Measurements from ENCODE around the gene NDUFS8.
"Not testable (repeated sequence)": the region's sequence is repeated elsewhere in the genome, so short reads cannot be mapped to it uniquely, and the experiment has no call there.

DNA sequence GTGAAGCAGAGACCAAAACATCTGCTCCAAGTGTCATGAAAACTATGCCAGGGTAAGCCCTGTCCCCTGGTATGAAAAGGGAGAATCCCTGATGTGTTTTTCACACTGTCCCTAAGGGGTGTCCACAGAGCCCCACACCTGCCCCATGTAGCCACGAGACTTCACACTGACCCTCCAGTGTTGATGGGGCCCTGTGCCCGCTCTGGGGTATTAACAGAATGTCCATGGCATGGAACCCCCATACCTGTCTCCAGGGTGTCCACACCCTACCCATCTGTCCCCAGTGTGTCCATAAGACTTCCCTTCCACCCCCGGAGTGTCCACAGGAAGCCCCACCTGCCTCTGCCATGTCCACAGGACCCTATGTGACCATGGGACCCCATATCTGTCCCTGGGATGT lies 35.4 kb upstream of the NDUFS8 start:
- TF ChIP-seq, protein P1, sequence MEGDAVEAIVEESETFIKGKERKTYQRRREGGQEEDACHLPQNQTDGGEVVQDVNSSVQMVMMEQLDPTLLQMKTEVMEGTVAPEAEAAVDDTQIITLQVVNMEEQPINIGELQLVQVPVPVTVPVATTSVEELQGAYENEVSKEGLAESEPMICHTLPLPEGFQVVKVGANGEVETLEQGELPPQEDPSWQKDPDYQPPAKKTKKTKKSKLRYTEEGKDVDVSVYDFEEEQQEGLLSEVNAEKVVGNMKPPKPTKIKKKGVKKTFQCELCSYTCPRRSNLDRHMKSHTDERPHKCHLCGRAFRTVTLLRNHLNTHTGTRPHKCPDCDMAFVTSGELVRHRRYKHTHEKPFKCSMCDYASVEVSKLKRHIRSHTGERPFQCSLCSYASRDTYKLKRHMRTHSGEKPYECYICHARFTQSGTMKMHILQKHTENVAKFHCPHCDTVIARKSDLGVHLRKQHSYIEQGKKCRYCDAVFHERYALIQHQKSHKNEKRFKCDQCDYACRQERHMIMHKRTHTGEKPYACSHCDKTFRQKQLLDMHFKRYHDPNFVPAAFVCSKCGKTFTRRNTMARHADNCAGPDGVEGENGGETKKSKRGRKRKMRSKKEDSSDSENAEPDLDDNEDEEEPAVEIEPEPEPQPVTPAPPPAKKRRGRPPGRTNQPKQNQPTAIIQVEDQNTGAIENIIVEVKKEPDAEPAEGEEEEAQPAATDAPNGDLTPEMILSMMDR (IDR thresholded peaks at IDR 0.05), result not testable (repeated sequence)
- TF ChIP-seq POLR2A (IDR thresholded peaks at IDR 0.05), result not testable (repeated sequence)
